ENCODE measurements around the gene FBXO5.
"Not testable (repeated sequence)": the region's sequence is repeated elsewhere in the genome, so short reads cannot be mapped to it uniquely, and the experiment has no call there.

The FBXO5 gene

GRCh38 chr6:152993431-152993830 is 10.6 kb upstream of the FBXO5 start:
- no peak for DNase-seq (ENCODE audit: low read depth, low spot score)

- no peak for DNase-seq (ENCODE audit: low read depth, low spot score)
These were observed 4.1 kb upstream of the FBXO5 start for GRCh38 chr6:152986978-152987377.

- not testable (repeated sequence) for DNase-seq (ENCODE audit: low read depth, low spot score)
These were observed 2.5 kb upstream of the FBXO5 start for GRCh38 chr6:152985300-152985699.

DNA sequence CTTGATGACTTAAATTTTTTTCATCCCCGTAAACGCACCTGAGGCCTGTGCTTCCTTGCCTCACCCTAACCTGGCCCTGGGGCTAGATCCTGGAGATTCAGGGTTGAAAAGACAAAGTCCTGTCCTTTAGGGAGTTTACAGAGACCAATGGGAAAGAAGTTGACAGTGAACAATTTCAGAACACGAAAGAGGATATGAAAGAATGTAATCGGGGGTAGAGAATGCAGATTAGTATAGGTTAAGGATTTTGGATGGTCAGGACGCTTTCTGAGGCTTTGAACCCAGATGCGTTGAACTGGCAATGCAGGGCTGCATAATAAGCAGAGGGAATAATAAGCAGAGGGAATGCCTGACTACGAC is 1.7 kb upstream of the FBXO5 start:
- no peak for DNase-seq (ENCODE audit: low read depth, low spot score)

- no peak for DNase-seq (ENCODE audit: low read depth, low spot score)
These were observed 1.0 kb upstream of the FBXO5 start for GRCh38 chr6:152983637-152984512.

DNA sequence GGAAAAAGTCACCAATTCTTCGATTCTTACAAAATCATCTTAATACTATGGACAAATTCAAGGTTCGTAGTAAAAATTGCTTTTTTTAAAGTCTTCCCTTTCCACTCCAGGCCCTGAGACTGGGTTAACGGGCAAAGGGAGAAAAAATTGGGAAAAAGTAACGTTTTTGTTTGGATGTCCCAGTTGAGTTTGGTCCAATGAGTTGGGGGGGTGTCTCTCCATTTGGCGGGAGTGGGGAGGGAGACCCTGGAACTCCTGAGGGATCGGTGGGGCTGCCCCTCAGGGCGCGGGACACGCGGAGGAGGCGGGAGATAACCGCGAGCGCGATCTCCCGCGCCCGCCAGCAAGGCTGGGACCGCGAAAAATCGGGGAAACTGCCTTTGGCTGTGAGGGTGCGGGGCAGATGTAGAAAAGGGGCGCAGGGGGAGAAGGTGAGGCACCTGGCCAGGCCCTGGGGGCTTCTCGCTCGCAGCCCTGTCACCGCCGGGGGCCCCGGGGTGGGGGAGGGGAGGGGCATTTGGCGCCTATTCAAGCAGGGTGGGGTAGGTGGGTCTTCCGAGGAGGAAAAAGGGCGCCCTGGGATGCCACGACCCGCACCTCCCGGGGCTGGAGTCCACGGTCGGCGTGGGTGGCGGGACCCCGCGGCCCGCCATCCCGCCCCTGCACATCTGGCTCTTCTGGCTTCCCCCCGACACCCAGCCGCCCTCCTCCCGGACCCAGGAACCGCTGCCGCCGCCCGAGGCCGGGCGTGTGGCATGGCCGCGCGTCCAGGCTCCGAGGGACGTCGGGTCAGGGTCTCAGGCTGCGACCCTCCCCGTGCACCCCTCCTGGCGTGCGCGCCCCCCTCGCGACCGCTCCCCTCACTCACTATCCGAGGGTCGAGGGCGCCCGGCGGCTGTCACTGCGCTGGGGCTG is 595 bp downstream of the FBXO5 start:
- no peak for DNase-seq (ENCODE audit: low read depth, low spot score)

- no peak for DNase-seq (ENCODE audit: low read depth, low spot score)
These were observed 1.6 kb downstream of the FBXO5 start for GRCh38 chr6:152981219-152981618.

DNA sequence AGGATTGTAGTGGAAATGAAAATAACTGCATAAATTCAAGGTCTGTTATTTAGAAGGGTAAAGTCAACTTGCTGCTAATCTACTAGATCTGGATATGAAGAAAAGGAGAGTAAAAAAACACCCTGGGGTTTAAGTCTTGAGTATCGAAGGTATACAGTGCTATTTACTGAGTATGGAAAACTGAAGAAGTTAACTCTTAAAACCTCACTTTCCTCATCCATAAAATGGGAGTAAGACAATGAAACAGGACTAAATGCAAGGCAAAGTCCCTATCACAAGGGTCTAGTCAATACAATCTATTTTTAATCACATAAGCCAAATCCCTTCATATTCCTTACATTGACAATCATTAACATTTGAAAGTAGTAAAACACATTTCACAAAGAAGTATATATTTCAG is 2.2 kb downstream of the FBXO5 start:
- no peak for DNase-seq (ENCODE audit: low read depth, low spot score)

DNA sequence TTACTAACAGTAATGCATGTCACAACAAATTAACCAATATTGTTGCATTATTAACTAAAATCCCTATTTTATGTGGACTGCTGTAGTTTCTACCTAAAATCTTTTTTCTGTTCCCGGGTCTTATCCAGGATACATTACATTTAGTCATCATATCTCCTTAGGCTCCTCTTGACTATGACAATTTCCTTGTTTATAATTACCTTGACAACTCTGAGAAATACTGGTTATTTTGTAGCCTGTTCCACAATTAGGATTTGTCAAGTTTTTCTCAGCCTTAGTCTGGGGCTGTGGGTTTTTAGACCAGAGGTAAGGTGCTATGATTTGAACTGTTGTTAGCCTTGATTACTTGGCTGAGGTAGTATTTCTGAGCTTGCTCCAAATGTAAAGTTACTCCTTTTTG is 3.7 kb downstream of the FBXO5 start:
- no peak for DNase-seq (ENCODE audit: low read depth, low spot score)

DNA sequence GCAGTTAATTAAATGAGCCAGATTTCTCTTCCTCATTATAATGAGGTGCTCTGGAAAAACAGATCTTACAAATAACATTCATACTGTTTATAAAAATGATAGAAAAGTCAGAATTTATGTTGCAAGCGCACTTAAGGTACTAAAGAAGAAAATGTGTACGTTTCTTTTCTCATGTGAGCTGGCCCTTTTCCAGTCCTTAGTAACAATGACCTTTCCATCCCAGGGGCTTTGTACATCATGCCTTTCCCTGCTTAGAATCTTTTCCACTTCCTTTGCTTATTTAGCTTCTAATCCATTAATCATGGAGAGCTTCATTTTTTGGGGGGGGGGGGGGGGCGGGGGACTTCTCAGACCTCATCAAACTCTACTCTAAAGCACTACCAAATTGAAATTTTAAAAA is 4.8 kb downstream of the FBXO5 start:
- no peak for DNase-seq (ENCODE audit: low read depth, low spot score)

GRCh38 chr6:152977556-152977955 is 5.3 kb downstream of the FBXO5 start:
- no peak for DNase-seq (ENCODE audit: low read depth, low spot score)

GRCh38 chr6:152976749-152977148 is 6.1 kb downstream of the FBXO5 start:
- DNase-seq (ENCODE audit: low read depth, low spot score) = no peak

DNA sequence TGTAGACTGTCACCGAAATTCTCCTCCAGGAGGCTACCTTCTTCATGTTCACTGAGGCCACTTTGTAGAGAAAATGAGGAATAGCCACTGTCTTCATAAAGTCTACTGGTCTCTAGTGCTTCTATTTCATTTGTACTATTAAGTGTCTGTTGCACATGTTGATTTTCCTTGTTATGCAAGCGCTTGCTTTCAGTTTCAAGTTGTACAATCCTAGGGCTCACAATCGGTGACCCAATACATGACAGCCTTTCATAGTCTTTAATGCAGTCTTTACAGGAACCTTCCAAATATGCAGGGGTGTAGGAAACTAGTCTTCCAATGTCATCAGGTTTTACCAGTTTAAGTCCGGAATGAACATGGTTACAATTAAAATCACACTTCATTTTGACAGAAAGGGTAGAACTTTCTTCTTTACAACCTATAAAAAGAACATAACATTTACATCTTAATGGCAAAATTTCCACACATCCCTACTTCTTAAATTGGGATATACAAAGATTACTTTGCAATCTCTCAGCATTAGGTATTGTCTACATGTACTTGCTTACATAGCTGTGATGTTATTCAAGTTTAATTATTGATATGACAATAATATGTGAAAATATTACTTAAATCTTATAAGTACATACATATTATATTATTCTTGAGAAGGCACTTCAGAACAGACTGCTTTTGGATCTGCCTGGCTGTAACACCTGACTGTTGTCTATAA is 7.5 kb downstream of the FBXO5 start:
- DNase-seq (ENCODE audit: low read depth, low spot score) = no peak

- DNase-seq (ENCODE audit: low read depth, low spot score) = no peak
These were observed 8.9 kb downstream of the FBXO5 start for GRCh38 chr6:152973916-152974315.

- no peak for DNase-seq (ENCODE audit: low read depth, low spot score)
These were observed 13.0 kb downstream of the FBXO5 start for GRCh38 chr6:152969688-152970418.

GRCh38 chr6:152966168-152966894 is 16.5 kb downstream of the FBXO5 start:
- DNase-seq (ENCODE audit: low read depth, low spot score) = not testable (repeated sequence)

DNA sequence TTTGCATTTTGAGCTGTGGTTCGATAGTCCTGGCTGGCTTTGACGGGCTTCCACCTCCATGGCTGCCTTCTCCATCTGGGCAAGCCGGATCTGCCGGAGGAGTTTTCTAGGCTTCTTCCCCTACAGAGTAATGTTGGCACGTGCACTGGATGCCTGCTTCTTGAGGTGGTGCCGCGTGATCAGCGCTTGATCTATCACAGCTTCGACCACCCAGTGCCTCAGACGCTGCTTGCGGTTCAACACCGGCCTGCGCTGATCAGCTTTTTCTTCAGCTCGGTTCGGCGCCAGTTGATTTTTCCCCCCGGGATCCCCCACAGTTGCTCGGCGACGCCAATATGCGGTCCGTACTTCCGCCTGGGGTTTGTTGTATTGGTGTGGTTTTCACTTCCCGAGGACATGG is 23.5 kb downstream of the FBXO5 start:
- no peak for DNase-seq (ENCODE audit: low read depth, low spot score)

DNA sequence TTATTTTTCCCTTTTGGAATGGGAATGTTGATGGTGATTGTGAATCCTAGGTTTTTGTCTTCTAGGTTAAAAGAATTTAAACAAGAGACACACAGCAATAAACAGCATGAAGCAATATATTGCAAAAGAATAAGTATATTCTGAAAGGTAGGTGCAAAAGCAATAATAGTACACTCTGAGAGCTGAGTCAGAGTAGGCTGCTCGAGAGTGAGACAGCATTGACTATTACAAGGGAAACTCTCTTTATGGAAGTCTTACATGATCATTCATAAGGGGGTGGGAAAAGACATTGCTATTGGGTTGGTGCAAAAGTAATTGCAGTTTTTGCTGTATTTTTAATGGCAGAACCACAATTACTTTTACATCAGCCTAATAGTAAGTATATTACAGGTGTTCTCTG is 25.0 kb downstream of the FBXO5 start:
- DNase-seq (ENCODE audit: low read depth, low spot score) = no peak

- no peak for DNase-seq (ENCODE audit: low read depth, low spot score)
These were observed 28.4 kb downstream of the FBXO5 start for GRCh38 chr6:152954443-152954842.

- no peak for DNase-seq (ENCODE audit: low read depth, low spot score)
These were observed 29.9 kb downstream of the FBXO5 start for GRCh38 chr6:152952866-152953509.
